Bronchial epithelial cell (primary cell): ENCODE measurements around the gene IGDCC3. TPM values are rescaled to one million over a fixed set of nuclear protein-coding genes. Genes with fewer than 3 reads are reported as not detected.

ENCODE experiments used
- DNase-seq: peaks from one replicate; pipeline ENCODE4 v3.0.0-alpha.2; 2010; ENCODE audit warnings: low read depth
- FAIRE-seq: peaks from 2 replicates; lab custom pipeline; 2011; peaks lifted over from hg19 to GRCh38; lab: Jason Lieb, UNC
- H3K27me3 ChIP-seq: 2 replicates; pipeline ENCODE4 v1.5.1; 2011; ENCODE audit warnings: low read length; ENCODE audit not compliant: control insufficient read depth, insufficient read depth
- H3K36me3 ChIP-seq: 2 replicates; pipeline ENCODE4 v1.5.1; 2011; ENCODE audit warnings: low read length; ENCODE audit not compliant: control insufficient read depth, insufficient read depth
- H3K4me3 ChIP-seq: 2 replicates; pipeline ENCODE4 v1.5.1; 2011; ENCODE audit warnings: mild to moderate bottlenecking, low read depth, low read length, control low read depth
- total RNA-seq: library from RNA; depleted of rRNA; stranded (reverse); fragments of >200 nt; gene quantifications from 2 replicates; pipeline ENCODE4 v1.2.1, GENCODE V29; 2014
- TF ChIP-seq, protein P1 (sequence below): IDR thresholded peaks from 2 replicates; pipeline ENCODE4 v1.5.1; 2011; ENCODE audit warnings: mild to moderate bottlenecking, moderate library complexity, low read length, control low read depth, inconsistent platforms; ENCODE audit not compliant: insufficient read depth, severe bottlenecking

The IGDCC3 gene
- total RNA-seq, 1 donor from 2014 or later: not detected

GRCh38 chr15:65413760-65414144 lies 36.0 kb upstream of the IGDCC3 start:
- TF ChIP-seq, protein P1, sequence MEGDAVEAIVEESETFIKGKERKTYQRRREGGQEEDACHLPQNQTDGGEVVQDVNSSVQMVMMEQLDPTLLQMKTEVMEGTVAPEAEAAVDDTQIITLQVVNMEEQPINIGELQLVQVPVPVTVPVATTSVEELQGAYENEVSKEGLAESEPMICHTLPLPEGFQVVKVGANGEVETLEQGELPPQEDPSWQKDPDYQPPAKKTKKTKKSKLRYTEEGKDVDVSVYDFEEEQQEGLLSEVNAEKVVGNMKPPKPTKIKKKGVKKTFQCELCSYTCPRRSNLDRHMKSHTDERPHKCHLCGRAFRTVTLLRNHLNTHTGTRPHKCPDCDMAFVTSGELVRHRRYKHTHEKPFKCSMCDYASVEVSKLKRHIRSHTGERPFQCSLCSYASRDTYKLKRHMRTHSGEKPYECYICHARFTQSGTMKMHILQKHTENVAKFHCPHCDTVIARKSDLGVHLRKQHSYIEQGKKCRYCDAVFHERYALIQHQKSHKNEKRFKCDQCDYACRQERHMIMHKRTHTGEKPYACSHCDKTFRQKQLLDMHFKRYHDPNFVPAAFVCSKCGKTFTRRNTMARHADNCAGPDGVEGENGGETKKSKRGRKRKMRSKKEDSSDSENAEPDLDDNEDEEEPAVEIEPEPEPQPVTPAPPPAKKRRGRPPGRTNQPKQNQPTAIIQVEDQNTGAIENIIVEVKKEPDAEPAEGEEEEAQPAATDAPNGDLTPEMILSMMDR: no peak
- H3K4me3 ChIP-seq: no peak overlapping the region
- FAIRE-seq: no peak
- no peaks in the 10 kb centered on the region for H3K36me3 ChIP-seq
- H3K27me3 ChIP-seq: peaks cover 6% of the 10 kb centered on the region
- peak; percentile 88 for DNase-seq

DNA sequence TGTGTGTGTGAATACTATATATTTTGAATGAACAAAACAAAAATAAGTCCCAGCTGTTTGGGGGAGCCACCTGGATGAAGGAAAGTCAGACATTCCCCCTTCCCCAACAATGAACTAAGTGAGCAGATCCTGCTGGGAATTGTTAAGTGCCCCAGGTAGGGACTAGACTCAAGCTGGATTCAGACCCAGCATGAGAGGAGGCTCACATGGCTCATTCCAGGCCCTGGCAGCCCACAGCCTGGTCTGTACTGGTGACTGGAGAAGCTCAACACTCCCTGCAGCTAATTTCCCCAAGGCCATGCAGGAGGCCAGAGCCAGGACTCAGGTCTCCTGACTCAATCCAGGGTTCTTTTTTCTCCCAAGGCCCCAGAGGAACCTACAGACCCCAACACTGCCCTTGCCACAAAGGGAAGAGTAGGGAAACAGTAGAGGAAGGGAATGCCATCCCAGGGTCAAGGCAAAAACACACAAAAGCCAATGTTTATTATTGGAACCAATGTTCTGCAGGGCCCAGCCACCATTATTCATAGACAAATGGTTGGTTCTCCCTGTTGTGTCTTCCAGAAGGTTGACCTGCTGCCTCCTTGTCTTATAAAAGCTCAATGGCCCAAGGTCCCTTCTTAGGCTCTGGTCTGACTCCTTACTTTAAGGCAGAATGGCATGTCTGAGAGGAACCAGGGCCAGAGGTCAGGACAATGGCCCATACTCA lies 35.4 kb upstream of the IGDCC3 start:
- H3K4me3 ChIP-seq: no peak overlapping the region
- no peaks in the 10 kb centered on the region for H3K36me3 ChIP-seq
- peaks cover 5% of the 10 kb centered on the region for H3K27me3 ChIP-seq
- no peak for FAIRE-seq
- DNase-seq: no peak
- TF ChIP-seq, protein P1: no peak

- DNase-seq (no peak), FAIRE-seq (no peak)
- TF ChIP-seq, protein P1: no peak
- Histone ChIP-seq H3K36me3 (no peaks in the 10 kb centered on the region), H3K27me3 (peaks cover 5% of the 10 kb centered on the region), H3K4me3 (no peak overlapping the region)
These were observed 34.8 kb upstream of the IGDCC3 start for GRCh38 chr15:65412556-65412955.

DNA sequence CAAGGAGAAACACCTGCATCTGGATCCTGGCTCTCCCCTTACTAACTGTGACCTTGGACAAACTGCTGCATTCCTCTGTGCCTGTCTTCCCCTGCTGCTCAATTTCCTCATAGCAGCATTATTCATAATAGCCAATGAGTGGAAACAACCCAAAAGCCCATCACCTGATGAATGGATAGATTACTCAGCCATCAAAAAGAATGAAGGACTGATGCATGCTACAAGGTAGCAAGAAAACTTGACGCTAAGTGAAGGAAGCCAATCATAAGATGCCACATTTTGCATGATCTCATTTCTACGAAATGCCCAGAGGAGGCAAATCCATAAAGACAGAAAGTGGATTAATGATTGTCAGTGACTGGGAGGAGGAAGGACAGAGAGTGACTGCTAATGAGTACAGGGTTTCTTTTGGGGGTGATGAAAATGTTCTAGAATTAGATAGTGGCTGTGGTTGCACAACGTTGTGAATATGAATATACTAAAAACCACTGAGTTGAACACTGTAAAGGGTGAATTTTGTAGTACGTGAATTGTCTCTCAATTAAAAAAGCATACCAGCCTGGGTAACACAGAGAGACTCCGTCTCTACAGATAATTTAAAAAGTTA lies 33.8 kb upstream of the IGDCC3 start:
- FAIRE-seq: no peak
- peak; percentile 54 for DNase-seq
- TF ChIP-seq, protein P1: no peak
- H3K4me3 ChIP-seq: no peak overlapping the region
- no peaks in the 10 kb centered on the region for H3K36me3 ChIP-seq
- peaks cover 2% of the 10 kb centered on the region for H3K27me3 ChIP-seq

GRCh38 chr15:65410972-65411371 lies 33.2 kb upstream of the IGDCC3 start:
- DNase-seq (no peak), FAIRE-seq (no peak)
- TF ChIP-seq, protein P1: no peak
- peaks cover 2% of the 10 kb centered on the region for H3K27me3 ChIP-seq
- H3K36me3 ChIP-seq: no peaks in the 10 kb centered on the region
- H3K4me3 ChIP-seq: no peak overlapping the region
